Central memory CD4-positive, alpha-beta T cell (primary cell): ENCODE data around the gene KIF26A.

Experiments
- DNase-seq: peaks from one replicate; pipeline ENCODE4 v3.0.0; 2022

The KIF26A gene

DNA sequence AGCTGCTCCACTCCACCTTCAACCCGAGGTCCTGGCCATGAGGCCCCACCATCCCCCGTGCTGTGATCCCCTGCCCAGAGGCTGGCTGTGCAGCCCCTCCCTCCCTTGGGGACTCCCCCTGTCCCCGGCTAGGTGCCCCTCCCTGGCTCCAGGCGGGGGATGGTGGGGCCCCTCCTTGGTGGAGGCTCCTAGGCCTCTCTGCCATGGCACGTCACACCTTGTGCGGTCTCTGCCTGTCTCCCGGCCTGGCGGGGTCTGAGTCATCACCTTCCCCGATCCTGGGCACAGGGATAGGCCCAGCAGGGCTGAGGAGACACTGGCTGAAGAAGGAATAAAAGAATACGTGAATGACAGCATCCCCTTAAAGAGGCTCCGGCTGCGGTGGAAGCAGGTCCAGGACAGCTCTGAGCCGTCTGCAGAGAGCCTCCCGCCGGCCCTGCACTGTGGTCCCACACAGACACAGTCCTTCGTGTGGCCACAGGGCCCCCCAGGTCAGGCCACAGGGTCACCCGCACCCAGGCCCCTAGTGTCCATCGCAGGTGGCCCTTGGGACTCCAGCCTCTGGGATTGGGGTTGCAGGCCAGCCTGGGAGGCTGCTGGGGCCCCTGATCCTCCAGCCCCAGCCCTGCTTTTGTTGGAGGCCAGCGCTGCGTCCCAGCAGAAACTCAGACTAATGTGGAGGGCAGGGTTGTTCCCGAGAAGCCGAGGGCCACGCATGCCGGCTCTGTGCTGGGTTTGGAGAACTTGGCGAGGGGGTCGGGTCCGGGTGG is 43.6 kb downstream of the KIF26A start:
- no peak for DNase-seq

DNA sequence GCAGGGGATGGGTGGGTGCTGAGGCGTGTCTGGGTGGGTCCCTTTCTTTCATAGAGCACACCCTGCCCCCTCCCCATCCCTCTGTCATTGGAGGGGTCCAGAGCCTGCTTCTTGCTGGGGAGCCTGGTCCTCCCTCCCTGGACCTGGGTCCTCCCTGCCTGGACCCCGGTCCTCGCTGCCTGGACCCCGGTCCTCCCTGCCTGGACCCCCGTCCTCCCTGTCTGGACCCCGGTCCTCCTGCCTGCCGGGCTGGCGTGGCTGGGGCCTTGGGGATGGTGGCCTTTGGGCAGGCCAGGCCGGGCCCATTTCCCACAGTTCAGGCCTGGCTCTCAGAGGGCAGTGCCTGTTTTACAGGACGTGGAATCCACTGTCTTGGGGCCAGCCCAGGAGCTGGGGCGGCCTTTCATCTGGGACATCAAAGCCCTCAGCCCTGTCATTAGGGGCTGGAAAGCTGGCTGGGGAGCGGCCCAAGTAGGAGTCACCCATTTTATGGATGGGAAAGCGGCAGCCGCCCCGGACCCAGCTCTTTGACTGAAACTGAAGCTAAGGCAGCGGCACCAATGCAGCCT is 44.6 kb downstream of the KIF26A start:
- DNase-seq: no peak

DNA sequence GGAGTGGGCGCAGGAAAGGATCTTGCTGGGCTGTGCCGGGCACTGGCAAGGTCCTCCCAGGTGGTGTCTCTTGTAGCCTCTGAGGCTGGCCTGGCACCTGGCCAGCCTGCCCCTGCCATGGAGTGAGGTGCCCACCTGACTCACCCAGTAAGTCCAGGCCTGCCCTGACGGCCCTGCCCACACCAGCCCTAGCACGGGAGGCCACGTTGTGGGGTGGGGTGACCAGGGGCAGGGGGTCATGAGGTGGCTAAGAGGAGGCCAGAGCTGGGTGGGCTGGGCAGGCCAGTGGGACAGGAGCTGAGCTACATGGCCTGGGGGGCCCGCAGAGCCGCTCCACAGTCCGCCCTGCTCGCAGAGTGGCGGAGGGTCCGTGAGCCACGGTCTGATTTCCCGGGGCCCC is 45.4 kb downstream of the KIF26A start:
- no peak for DNase-seq

DNA sequence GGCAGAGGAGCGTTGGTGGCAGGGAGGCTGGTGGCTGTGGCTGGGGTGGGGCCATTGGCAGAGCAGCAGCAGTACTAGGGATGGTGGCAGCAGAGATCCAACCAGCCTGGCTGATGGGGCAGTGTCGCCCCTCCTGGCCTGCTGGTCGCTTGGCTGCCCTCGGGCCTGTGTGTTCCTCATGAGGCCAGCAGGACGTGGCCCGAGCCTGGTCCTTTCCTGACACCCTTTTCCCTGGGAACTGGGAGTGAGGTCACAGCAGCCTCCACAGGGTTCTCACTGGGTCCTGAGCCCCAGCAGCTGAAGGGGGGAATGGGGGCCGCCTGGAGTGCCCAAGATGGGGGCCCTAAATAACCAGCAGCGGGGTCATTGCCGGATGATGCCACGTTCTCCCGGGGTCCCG is 46.1 kb downstream of the KIF26A start:
- no peak for DNase-seq

DNA sequence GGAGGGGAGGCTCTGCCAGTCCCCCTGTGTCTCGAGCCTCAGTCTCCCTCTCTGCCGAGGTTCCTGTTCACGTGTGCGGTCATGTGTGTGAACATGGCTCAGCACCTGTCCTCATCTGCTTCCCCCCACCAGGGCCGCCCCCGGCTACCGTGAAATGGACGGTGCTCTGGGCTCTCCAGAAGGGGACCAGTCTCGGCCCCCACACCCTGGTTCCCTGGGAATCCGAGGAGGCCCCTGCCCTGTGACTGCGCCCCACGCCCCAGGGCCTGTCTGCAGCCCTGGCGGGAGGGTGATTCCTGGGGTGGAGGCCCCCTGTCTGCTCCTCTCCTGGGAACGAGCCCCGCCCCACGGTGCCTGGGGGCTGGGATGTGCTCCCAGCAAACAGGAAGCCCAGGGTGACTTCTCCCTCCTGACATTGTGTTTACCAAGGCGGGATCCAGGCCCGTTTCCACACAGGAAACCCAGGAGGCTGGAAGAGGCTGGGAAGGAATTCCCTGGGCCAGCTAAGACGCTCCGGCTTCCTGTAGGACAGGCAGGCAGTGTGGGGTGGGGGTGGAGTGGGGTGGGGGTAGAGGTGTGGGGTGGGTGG is 46.6 kb downstream of the KIF26A start:
- DNase-seq: no peak

DNA sequence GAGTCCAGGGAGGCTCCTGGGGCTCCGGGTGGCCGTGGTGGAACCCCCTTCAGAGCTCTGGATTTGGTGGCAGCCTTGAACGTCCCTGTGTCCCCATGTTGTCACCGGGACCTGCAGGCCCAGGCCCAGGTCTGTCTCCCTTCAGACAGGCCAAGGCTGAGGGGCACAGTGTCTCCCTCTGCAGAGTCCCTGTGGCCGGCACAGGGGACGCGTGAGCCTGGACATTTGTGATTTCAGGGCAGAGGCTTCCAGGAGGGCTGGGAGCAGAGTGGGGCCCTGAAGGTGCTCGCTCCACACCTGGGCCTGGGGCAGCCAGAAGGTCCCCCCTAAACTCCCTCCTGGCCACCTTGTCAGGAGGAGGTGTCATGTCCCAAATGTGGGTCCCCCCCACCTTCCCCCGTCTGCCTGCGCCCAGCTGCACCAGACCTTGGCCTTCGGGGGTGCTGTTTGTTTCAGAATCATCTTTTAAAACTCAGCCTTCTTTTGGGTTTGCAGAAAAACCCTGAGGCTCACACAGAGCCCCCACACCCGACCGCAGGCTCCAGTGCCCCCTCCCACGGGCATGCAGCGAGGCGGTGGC is 47.6 kb downstream of the KIF26A start:
- no peak for DNase-seq

DNA sequence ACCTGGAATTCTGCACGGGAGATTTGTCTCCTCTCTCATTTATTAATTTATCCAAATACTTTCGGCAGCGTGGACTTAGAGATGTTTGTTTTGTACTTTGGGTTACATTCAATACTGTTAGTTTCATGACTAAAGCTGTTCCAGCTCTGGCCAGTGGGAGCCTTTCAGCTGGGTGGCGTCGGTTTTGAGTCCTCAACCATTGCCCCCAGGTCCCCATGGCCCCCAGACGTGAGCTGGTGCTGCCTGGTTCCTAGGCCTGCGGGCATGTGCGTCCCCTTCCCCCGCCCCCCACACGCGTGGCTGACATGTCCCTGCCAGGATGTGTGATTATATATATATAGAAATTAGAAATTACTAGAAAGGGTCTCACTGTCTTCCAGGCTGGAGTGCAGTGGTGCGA is 48.2 kb downstream of the KIF26A start:
- DNase-seq: no peak

DNA sequence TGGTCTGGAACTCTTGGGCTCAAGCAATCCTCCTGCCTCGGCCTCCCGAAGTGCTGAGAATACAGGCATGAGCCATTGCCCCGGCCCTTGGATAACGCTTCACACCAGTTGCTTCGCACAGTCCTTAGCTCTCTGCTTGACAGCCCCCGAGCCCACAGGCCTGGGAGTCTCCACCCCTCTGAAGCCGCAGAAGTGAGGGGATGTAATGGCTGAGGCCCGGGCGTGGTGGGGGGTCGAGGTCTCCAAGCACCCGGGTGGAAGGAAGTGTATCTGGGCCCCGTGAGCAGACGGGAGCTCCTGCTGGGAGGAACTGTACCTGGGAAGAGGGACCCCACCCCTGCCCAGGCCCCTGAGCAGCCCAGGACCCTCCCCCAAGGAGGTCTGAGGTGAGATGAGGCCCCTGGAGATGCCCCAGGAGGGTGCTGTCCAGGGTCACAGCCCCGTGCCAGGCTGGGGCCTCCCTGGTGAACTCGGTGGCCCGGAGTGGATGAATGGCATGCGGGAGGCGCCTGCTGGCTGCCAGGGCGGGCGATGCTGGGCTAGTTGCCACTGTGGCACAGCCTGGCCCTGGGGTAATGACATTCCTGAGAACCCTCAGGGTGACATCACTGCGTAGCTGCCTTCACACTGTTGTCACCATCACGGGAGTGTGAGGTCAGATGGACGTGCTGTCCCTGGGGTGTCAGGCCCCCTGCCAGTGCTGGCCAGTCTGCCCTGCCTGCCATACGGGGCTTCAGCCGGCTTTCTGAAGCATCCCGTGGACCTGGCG is 48.9 kb downstream of the KIF26A start:
- DNase-seq: no peak

DNA sequence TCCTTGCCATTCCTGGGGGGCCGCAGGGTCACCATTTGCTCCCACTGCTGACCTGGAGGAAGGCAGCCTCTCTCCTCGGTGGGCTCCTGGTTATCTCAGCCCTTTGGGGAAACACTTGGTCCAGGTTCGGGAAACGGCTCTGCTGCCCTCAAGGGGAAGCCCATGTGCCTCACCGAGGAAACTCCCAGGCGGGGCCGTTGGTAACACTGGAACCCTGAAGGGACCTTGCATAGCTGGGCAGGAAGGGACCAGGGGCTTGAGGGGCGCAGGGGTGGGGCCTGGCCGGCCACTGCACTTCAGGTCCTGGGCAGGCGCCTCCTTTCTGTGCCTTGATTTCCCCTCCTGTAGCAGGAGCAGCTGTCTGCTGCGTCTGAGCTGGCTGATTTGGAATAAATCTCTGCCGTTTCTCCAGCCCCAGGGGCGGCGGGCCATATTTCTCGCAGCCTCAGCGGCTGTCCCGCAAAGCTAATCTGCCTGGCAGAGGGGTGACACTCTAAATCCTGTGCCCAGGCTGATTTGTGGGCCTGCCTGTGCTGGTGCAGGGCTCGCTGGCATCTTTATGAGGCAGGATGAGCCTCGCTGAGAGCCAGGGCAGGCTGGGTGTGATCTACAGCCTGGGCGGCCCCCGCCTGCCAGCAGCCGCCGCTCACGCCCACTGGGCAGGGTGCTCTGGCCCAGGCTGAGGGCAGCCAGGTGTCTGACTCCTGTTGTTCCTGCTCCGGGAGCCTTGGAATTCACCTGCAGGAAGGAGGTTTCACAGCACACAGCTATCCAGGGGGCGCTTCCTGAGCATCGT is 49.7 kb downstream of the KIF26A start:
- no peak for DNase-seq

DNA sequence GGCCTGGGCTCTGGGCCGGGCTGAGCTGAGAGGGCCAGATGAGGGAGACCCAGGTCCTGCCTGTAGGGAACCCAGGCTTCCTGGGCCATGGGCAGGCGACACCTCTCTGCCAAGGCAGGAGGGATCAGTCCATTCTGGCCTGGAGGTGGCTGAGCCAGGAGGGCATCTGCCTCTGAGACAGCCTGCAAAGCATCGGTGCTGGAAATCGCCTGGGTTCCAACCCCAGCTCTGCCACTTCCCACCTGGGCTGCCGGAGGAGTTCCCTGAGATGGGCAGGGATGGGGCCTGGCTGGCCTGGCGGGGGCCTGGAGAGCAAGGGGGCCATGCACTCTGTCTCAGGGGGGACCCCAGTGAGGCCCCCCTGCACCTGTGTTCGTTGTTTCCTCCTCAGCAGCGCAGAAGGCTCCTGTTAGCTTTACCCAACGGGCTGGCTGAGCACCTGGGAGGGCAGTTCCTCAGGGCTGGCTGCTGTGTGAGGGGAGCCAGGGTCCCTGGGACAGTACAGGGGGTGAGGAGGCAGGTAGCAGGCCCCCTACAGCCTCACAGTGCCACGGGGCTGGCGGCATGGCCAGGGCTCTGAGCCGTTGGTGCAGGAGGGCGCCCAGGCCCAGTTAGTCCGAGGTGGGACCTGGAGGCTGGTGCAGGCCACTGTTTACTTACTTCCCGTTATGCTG is 50.5 kb downstream of the KIF26A start:
- no peak for DNase-seq

DNA sequence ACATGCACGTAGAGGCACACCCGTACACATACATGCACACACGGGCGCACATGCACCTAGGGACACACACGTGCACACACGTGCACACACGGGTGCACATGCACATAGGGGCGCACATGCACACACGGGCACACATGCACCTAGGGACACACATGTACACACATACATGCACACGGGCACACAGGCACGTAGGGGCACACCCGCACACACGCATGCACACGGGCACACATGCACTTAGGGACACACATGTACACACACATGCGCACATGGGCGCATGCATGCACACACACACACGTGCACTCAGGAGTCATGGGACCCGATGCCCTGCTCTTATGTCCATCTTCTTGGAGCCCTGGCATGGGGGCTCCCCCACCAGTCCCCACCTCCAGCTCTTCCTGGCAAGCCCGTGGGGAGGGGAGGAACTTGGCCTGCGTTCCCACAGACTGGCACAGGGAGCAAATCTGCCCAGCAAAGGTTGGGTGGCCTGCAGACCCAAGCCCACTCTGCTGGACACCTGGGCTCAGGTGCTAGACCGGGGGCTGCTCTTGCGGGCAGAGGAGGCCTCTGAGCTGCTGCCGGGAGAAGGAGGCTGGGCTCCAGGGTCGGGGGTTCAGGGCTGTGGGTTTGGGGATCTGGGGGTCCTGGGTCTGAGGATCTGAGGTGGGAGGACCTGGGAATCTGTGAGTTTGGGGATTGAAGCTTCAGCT is 51.4 kb downstream of the KIF26A start:
- DNase-seq: no peak

DNA sequence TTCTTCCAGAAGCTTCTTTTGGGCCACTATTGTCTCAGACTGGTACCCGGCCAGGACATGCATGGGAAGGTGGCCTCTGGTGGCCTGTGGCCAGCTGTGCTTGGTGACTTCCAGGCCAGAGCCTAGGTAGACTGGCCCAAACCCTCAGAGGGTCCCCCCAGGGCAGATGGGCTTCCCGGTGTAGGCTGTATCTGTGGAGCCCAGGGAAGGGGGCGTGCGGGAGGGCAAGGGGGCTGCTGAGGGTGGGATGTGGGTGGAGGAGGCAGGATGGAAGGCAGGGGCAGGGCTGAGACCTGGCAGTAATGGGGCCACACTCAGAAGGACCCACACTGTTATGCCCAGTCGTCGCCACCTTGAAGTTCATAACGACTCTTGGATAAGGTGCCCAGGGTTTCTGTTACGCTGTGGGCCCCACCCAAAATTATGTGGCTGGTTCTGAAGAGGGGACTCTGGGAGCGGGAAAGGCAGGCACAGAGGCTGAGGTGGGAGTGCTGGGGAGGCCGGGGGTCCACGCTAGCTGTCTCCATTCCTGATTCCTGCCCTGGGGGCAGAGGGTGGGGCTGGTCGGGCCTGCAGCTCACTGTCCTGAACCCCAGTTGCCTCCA is 52.1 kb downstream of the KIF26A start:
- DNase-seq: no peak

DNA sequence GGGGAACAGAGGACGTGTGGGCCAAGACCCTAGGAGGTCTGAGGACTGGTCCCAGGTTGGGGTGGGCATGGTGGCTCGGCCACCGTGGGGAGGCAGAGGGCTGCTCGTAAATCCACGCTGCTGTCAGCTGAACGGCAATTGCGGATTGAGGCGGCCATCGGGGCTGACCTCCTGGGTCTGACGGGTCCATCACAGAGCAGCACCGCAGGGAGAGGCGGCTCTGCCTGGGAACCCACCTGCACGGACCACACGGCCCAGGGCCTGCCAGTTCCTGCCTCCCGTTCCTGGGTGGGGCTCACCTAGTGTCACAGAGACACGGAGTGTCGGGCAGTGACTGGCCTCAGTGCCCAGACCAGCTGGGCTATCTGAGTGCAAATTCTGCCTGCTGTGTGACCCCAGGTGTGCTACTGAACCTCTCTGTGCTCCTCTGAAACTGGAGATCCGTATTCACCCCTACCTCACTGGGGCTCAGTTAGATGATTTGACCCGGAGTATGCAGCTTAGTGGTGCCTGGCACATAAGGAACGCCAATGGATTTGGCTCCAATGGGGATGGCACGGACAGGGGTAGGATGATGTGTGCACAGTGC is 53.1 kb downstream of the KIF26A start:
- no peak for DNase-seq

DNA sequence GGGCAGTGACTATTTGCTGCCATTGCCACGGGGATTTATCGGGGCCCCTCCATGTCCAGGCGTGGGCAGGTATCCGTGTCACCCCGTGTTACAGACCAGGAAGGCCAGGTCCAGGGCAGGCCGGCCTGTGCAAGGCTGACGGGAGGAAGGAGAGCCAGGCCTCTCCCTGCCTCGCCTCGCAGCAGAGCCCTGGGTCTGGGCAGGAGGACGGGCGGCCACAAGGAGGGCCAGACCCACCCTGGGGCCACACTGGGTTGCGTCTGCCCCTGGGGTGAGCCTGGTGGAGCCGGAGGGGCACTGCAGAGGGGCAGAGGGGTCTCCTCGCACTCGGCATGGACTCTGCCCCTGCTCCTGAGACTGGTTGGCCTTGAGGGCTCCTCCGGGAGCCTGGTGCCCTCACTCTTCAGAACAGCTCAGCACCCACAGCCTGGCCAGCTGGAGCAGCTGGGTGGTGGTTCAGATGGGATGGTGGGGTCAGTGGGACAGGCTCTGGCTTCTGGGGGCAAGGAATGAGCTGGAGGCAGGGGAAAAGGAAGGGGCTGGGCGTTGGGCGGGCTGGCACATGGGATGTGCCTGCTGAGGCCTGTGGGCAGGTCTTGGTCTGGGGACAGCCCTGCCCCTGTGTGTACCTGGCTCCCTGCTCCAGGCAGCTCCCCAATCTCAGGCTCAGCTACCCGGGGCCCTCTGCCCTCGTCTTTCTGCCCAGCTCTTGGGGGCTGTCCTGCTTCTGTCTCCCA is 53.9 kb downstream of the KIF26A start:
- DNase-seq: no peak

DNA sequence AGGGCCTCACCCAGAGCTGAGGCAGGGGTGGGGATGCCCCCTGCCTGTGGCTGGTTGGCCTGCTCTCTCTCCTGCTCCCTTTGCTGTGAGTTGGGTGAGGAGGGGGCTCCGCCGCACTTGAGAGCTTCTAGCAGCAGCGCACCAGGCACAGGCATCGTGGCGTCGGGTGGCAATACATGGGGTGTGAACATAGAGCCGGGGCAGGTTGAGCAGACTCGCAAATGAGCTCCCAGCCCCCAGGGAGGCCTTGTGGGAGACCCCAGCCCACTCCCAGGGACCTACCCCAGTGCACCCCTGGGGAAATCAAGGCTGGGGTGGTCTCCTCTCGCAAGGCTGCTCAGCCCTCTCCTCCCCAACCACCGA is 54.5 kb downstream of the KIF26A start:
- DNase-seq: no peak

DNA sequence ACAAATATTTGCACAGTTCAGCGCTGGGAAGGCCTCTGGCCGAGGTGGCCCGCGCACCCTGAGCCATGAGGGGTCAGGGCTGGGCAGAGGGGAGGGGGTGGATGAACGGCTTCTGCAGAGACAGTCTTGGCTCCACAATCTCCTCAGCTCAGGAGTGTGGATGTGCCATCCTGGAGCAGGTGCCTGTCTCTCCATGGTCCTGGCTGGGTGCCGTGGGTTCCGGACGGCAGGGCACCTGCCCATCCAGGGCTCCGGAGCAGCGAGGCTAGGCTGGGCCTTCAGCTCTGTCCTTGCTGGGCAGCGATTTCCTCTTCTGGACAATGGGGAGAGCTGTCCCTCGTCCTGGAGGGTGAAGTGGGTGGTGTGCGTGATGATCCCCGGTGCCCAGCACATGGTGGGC is 55.6 kb downstream of the KIF26A start:
- no peak for DNase-seq

DNA sequence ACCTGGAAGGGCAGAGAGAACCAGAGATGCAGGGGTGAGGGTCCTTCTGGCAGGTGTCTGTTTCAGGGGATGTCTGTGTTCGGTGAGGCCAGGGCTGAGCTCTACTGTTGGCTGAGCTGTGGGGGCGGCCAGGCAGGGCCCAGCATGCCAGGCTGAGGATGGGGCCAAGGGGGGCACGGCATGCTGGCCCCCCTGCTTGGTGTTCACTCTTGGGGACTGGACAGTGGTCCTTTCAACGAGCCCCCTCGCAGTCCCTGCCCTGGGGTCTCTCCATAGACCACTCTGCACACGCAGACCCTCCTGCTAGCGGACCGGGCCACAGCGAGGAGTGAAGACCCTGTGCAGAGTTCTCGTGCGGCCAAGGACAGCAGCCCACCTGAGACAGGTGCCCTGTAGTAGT is 56.3 kb downstream of the KIF26A start:
- DNase-seq: no peak

DNA sequence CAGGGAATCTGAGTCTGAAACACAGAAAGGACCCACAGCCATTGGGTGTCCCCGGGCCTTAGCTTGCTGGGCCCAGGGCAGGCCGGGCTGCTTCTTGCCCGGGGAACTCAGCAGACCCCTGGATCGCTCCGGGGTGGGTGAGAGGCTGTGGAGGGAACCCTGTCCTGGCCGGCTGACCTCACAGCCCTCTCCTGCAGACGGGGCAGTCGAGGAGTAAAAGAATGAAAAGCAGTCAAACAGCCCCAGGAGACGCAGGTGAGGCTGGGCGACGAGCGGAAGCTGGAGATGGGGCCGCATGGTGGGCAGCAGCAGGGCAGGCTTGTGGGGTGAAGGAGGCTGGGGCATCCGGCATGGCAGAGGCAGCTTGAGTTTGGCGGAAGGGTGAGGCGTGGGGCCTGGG is 57.0 kb downstream of the KIF26A start:
- DNase-seq: no peak

DNA sequence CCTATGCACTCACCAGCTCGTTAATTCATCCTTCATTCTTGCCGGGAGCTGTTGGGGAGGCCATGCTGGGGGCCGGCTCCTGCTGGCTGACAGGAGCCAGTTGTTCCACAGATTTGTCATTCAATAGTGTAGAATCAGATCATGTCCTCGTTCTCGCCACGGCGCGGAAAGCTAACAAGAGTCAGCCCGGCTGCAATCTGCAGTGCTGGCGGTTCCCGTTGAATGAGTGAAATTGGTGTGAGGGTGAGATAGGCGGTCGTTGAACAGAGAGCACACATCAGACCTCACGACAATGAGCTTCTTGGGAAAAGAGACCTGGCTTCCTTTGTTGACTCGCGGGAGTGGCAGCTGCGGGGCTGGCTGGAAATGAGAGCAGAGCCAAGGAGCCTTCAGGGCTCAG is 57.5 kb downstream of the KIF26A start:
- no peak for DNase-seq
